MV-4-11 (cell line): ENCODE measurements around the gene ADAMTS12.
A peak's percentile ranks its signal among the peaks of the same experiment; 100 is the strongest.

ENCODE experiments used
- DNase-seq: peaks from one replicate; lab custom pipeline; 2025; lab: John Stamatoyannopoulos, UW

ADAMTS12 gene

GRCh38 chr5:33476992-33477391 lies 414.8 kb downstream of the ADAMTS12 start:
- no peak for DNase-seq

GRCh38 chr5:33475706-33476105 lies 416.1 kb downstream of the ADAMTS12 start:
- peak; percentile 62 for DNase-seq

GRCh38 chr5:33474931-33475499 lies 416.8 kb downstream of the ADAMTS12 start:
- DNase-seq = no peak

GRCh38 chr5:33474004-33474403 lies 417.8 kb downstream of the ADAMTS12 start:
- DNase-seq = peak; percentile 26
